Upper lobe of left lung (tissue), 4 donors: ENCODE results near the gene UBASH3A.
"Not testable (repeated sequence)": the region's sequence is repeated elsewhere in the genome, so short reads cannot be mapped to it uniquely, and the experiment has no call there.

Source experiments
- CTCF ChIP-seq, 6 experiments: fragments of 450-650 bp in 4 of 6; fragments of 200-600 bp in 2 of 6; sonication (generic) in 2 of 6; IDR thresholded peaks; one replicate each; pipeline ENCODE4 v1.5.1; 2016 to 2019; ENCODE audit warnings: antibody characterized with exemption in 6 of 6
- EP300 ChIP-seq, 4 donors: sonication (generic); formaldehyde crosslinking; IDR thresholded peaks; one replicate each; pipeline ENCODE4 v1.5.1; 2017; ENCODE audit warnings: antibody characterized with exemption in 4 of 4, control low read depth in 2 of 4
- POLR2A ChIP-seq, 4 donors: fragments of 450-650 bp; IDR thresholded peaks; one replicate each; pipeline ENCODE4 v1.5.1; 2016 to 2017; ENCODE audit warnings: antibody characterized with exemption in 4 of 4, mild to moderate bottlenecking in 2 of 4
- POLR2AphosphoS5 ChIP-seq, 2 donors: sonication (generic); formaldehyde crosslinking; IDR thresholded peaks; one replicate each; pipeline ENCODE4 v1.5.1; 2017; ENCODE audit warnings: antibody characterized with exemption in 2 of 2

- not testable (repeated sequence) for TF ChIP-seq POLR2A, CTCF, EP300, POLR2AphosphoS5 (IDR thresholded peaks at IDR 0.05)
These were observed 5.0 kb downstream of the UBASH3A start for GRCh38 chr21:42408718-42409117.
